AG04449 (cell line): ENCODE measurements around the gene VEGFA.

Experiments used
- CTCF ChIA-PET: fragments of 350-600 bp; formaldehyde crosslinking; extraction: SDS; loops from one replicate; lab custom pipeline; 2021; ENCODE audit warnings: antibody characterized with exemption; lab: Yijun Ruan, JAX
- POLR2A ChIA-PET: fragments of 400-600, 350-600 bp; formaldehyde crosslinking; extraction: SDS; loops from one replicate; lab custom pipeline; 2020; ENCODE audit warnings: antibody characterized with exemption, inconsistent platforms; lab: Yijun Ruan, JAX
- DNase-seq: peaks from one replicate; pipeline ENCODE4 v3.0.0-alpha.2; 2010; ENCODE audit warnings: low read depth, low spot score
- H3K4me3 ChIP-seq: 2 replicates; pipeline ENCODE4 v1.5.1; 2011; ENCODE audit warnings: low read depth, mild to moderate bottlenecking, control low read depth, low read length
- CTCF ChIP-seq: IDR thresholded peaks from one replicate; pipeline ENCODE4 v1.5.1; 2011; ENCODE audit warnings: mild to moderate bottlenecking, moderate library complexity, low read length, control low read depth, inconsistent platforms; ENCODE audit not compliant: insufficient read depth; ENCODE audit errors: missing control alignments

The VEGFA gene

GRCh38 chr6:43771210-43771857 lies 1.3 kb downstream of the VEGFA start:
- no peak for DNase-seq
- POLR2A ChIA-PET = interaction anchor here (0.7 to 3.6 kb wide), 15 partner anchors 12 to 475 kb away, joined by 3 to 26 read pairs (median 9); partner anchors contain the start of genes GTPBP2 and HSP90AB1
- TF ChIP-seq CTCF = no peak
- CTCF ChIA-PET = interaction anchor here (1.4 to 4.5 kb wide), 8 partner anchors 11 to 305 kb away, joined by 3 to 283 read pairs (median 30); no protein-coding TSS in a partner anchor
- peak overlapping the region; percentile 98 for H3K4me3 ChIP-seq

GRCh38 chr6:43771858-43772680 lies 2.1 kb downstream of the VEGFA start:
- DNase-seq = no peak
- ChIA-PET POLR2A (interaction anchor here (0.5 to 1.0 kb wide), 4 partner anchors 9 to 293 kb away, joined by 3 to 4 read pairs (median 3); no protein-coding TSS in a partner anchor), CTCF (interaction anchor here (1.2 to 7.1 kb wide), 16 partner anchors 9 to 307 kb away, joined by 3 to 77 read pairs (median 12); no protein-coding TSS in a partner anchor)
- TF ChIP-seq CTCF = no peak
- peak overlapping the region; percentile 98 for H3K4me3 ChIP-seq

GRCh38 chr6:43772681-43773049 lies 2.7 kb downstream of the VEGFA start:
- ChIA-PET CTCF (interaction anchor here (1.2 to 7.1 kb wide), 18 partner anchors 9 to 306 kb away, joined by 3 to 77 read pairs (median 10); no protein-coding TSS in a partner anchor), POLR2A (interaction anchor here (0.9 to 1.0 kb wide), 3 partner anchors 9 to 292 kb away, joined by 3 to 4 read pairs (median 3); no protein-coding TSS in a partner anchor)
- no peak for TF ChIP-seq CTCF
- peak overlapping the region; percentile 98 for H3K4me3 ChIP-seq
- no peak for DNase-seq

- ChIA-PET POLR2A (interaction anchor here (0.6 to 2.5 kb wide), 7 partner anchors 8 to 306 kb away, joined by 3 to 12 read pairs (median 4); no protein-coding TSS in a partner anchor), CTCF (interaction anchor here (0.7 to 7.1 kb wide), 32 partner anchors 10 to 309 kb away, joined by 3 to 77 read pairs (median 6); no protein-coding TSS in a partner anchor)
- TF ChIP-seq CTCF = peak; percentile 88
- H3K4me3 ChIP-seq = peak overlapping the region; percentile 98
- DNase-seq = no peak
Measured at GRCh38 chr6:43773050-43773979, 3.3 kb downstream of the VEGFA start.

- DNase-seq = no peak
- ChIA-PET POLR2A (interaction anchor here (0.6 to 2.5 kb wide), 10 partner anchors 16 to 305 kb away, joined by 3 to 12 read pairs (median 4); partner anchors contain the start of gene GTPBP2), CTCF (interaction anchor here (0.6 to 7.1 kb wide), 51 partner anchors 9 to 311 kb away, joined by 3 to 77 read pairs (median 4); no protein-coding TSS in a partner anchor)
- peak overlapping the region; percentile 98 for H3K4me3 ChIP-seq
- no peak for TF ChIP-seq CTCF
Measured at GRCh38 chr6:43773980-43774775, 4.2 kb downstream of the VEGFA start.
